ENCODE data around the gene PIGW. TPM values are rescaled to one million over a fixed set of nuclear protein-coding genes. Genes with fewer than 3 reads are reported as not detected.

Gene PIGW
- total RNA-seq, 1 experiment from 2014 or later = 78.9 TPM

DNA sequence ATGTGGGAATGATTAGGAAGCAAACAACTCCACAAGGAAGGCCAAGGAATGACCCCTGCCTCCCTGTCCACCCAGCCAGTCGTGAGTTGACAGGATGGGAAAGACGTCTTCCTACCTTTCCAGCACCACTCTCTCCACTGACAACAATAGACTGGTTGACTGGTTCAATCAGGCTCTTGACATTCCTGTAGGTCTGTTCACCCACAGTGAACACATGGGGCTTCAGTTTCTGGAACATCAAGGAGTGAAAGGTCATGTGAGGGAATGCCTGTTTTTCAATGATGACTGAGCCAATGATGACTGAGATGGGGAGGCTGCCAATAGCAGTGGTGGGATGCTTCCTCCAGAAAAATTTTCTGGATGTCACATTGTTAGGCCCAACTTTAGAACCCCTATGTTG lies 9.7 kb upstream of the PIGW start:
- DNase-seq = no peak
- Mint-ChIP-seq H3K27ac (ENCODE audit: unreplicated experiment) (no peak overlapping the region), H3K9me3 (ENCODE audit: low read depth, unreplicated experiment) (no peaks in the 10 kb centered on the region), H3K4me1 (ENCODE audit: low read depth, unreplicated experiment) (peaks cover 15% of the 10 kb centered on the region), H3K36me3 (ENCODE audit: insufficient read depth, unreplicated experiment) (peaks cover 86% of the 10 kb centered on the region), H3K4me3 (ENCODE audit: low read depth, unreplicated experiment) (no peak overlapping the region), H3K27me3 (ENCODE audit: unreplicated experiment) (no peaks in the 10 kb centered on the region)
- TF ChIP-seq, protein P1, sequence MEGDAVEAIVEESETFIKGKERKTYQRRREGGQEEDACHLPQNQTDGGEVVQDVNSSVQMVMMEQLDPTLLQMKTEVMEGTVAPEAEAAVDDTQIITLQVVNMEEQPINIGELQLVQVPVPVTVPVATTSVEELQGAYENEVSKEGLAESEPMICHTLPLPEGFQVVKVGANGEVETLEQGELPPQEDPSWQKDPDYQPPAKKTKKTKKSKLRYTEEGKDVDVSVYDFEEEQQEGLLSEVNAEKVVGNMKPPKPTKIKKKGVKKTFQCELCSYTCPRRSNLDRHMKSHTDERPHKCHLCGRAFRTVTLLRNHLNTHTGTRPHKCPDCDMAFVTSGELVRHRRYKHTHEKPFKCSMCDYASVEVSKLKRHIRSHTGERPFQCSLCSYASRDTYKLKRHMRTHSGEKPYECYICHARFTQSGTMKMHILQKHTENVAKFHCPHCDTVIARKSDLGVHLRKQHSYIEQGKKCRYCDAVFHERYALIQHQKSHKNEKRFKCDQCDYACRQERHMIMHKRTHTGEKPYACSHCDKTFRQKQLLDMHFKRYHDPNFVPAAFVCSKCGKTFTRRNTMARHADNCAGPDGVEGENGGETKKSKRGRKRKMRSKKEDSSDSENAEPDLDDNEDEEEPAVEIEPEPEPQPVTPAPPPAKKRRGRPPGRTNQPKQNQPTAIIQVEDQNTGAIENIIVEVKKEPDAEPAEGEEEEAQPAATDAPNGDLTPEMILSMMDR (IDR thresholded peaks at IDR 0.05; ENCODE audit: unreplicated experiment) = no peak
- intact Hi-C loops (cut with micrococcal nuclease; ENCODE audit: unreplicated experiment) = no loop called here
- CTCF ChIA-PET = interaction anchor here (2.7 kb wide), 1 partner anchor 9 kb away, joined by 16 read pairs; the partner anchor contains the start of genes MYO19 and PIGW
- no TSS peak for BruUV-seq (replicated peaks)

DNA sequence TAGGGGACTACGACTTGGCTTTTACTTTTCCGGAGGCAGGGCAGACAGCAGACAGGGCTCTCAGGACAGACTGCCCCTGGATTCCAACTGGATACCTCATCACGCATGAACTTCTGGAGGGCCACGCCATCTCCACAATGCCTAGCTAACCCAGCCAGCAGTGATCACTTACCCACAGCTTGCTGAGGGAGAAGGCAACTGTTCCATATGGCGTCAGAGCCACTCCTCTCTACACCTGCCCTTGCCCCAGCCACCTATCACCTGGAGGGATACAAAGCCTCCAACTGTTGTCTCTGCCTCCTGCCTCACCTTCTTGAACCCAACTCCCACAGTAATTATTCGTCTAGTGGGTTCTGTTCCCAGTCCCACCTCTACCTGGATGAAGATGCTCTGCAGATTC lies 8.9 kb upstream of the PIGW start:
- intact Hi-C loops (cut with micrococcal nuclease; ENCODE audit: unreplicated experiment) = no loop called here
- TF ChIP-seq, protein P1 (IDR thresholded peaks at IDR 0.05; ENCODE audit: unreplicated experiment) = no peak
- H3K36me3 Mint-ChIP-seq (ENCODE audit: insufficient read depth, unreplicated experiment) = peaks cover 87% of the 10 kb centered on the region
- DNase-seq = no peak
- H3K27me3 Mint-ChIP-seq (ENCODE audit: unreplicated experiment) = no peaks in the 10 kb centered on the region
- no peak overlapping the region for H3K27ac Mint-ChIP-seq (ENCODE audit: unreplicated experiment)
- CTCF ChIA-PET = no interaction called here
- H3K4me3 Mint-ChIP-seq (ENCODE audit: low read depth, unreplicated experiment) = no peak overlapping the region
- peaks cover 15% of the 10 kb centered on the region for H3K4me1 Mint-ChIP-seq (ENCODE audit: low read depth, unreplicated experiment)
- no TSS peak for BruUV-seq (replicated peaks)
- H3K9me3 Mint-ChIP-seq (ENCODE audit: low read depth, unreplicated experiment) = no peaks in the 10 kb centered on the region

DNA sequence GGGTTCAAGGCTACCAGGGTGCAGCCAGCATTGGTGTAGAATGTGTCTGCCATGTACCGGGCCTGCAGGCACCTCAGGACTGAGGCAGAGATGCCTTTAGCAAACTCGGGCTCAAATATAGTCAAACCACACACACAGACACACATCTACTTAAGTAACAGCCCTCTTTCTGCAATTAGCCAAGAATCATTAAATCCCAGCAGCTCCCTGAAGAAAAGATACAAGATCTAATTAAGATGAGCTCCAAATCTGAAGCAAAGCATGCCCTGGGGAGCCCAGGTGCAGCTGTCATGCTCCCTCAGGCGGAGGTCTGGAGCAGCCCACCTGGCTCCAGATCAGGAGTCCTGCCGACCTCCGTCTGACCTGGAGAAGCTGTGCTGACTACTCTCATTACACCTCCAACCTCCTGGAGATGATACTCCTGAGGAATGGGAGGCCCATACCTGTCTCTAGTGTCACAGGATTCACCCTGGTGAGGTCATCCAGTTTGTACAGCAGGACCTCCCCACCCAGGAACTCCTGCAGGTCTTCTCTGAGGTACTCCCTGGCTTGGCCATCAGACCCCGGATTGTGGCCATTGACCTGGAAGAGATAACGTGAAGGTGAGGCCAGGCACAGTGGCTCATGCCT lies 7.1 kb upstream of the PIGW start:
- DNase-seq = no peak
- H3K36me3 Mint-ChIP-seq (ENCODE audit: insufficient read depth, unreplicated experiment) = peaks cover 82% of the 10 kb centered on the region
- H3K27ac Mint-ChIP-seq (ENCODE audit: unreplicated experiment) = peak overlapping the region; percentile 13
- no TSS peak for BruUV-seq (replicated peaks)
- H3K4me1 Mint-ChIP-seq (ENCODE audit: low read depth, unreplicated experiment) = peaks cover 22% of the 10 kb centered on the region
- no peaks in the 10 kb centered on the region for H3K9me3 Mint-ChIP-seq (ENCODE audit: low read depth, unreplicated experiment)
- CTCF ChIA-PET = interaction anchor here (0.6 to 1.2 kb wide), 3 partner anchors 18 to 642 kb away, joined by 3 to 7 read pairs (median 3); no protein-coding TSS in a partner anchor
- intact Hi-C loops (cut with micrococcal nuclease; ENCODE audit: unreplicated experiment) = no loop called here
- TF ChIP-seq, protein P1 (IDR thresholded peaks at IDR 0.05; ENCODE audit: unreplicated experiment) = no peak
- no peaks in the 10 kb centered on the region for H3K27me3 Mint-ChIP-seq (ENCODE audit: unreplicated experiment)
- no peak overlapping the region for H3K4me3 Mint-ChIP-seq (ENCODE audit: low read depth, unreplicated experiment)

DNA sequence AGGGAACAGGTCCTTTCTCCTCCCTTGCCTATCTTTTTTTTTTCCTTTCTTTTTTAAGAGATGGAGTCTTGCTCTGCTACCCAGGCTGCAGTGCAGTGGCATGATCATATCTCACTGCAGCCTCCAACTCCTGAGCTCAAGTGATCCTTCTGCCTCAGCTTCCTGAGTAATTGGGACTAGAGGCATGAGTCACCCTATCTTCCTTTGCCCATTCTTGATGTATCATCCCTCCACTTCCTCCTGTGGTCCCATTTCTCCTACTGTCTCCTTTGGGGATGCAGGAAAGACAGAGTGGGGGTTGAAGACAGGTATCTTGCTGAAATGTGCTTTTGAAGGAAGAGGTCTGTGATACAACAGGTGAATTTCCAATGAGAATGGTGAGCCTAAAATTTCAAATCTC lies 5.7 kb upstream of the PIGW start:
- H3K4me1 Mint-ChIP-seq (ENCODE audit: low read depth, unreplicated experiment) = peaks cover 35% of the 10 kb centered on the region
- no peak for DNase-seq
- no peak overlapping the region for H3K27ac Mint-ChIP-seq (ENCODE audit: unreplicated experiment)
- no peaks in the 10 kb centered on the region for H3K27me3 Mint-ChIP-seq (ENCODE audit: unreplicated experiment)
- no TSS peak for BruUV-seq (replicated peaks)
- intact Hi-C loops (cut with micrococcal nuclease; ENCODE audit: unreplicated experiment) = no loop called here
- peaks cover 88% of the 10 kb centered on the region for H3K36me3 Mint-ChIP-seq (ENCODE audit: insufficient read depth, unreplicated experiment)
- H3K9me3 Mint-ChIP-seq (ENCODE audit: low read depth, unreplicated experiment) = no peaks in the 10 kb centered on the region
- CTCF ChIA-PET = interaction anchor here (0.6 to 1.0 kb wide), 2 partner anchors 63 to 793 kb away, joined by 3 read pairs; no protein-coding TSS in a partner anchor
- H3K4me3 Mint-ChIP-seq (ENCODE audit: low read depth, unreplicated experiment) = no peak overlapping the region
- TF ChIP-seq, protein P1 (IDR thresholded peaks at IDR 0.05; ENCODE audit: unreplicated experiment) = no peak

Data from Calu3 (cell line).